Astrocyte of the spinal cord (primary cell): ENCODE data around the gene TTC28.
"Not testable (repeated sequence)": the region's sequence is repeated elsewhere in the genome, so short reads cannot be mapped to it uniquely, and the experiment has no call there.

ENCODE experiments used
- DNase-seq: peaks from one replicate; pipeline ENCODE4 v3.0.0; 2011; ENCODE audit warnings: low read depth, low spot score
- H3K4me3 ChIP-seq: 2 replicates; pipeline ENCODE4 v1.5.1; 2011; ENCODE audit warnings: low read depth, mild to moderate bottlenecking, low read length, moderate library complexity
- CTCF ChIP-seq: IDR thresholded peaks from 2 replicates; pipeline ENCODE4 v1.5.1; 2012; ENCODE audit warnings: low read depth, mild to moderate bottlenecking, low read length, inconsistent platforms
- in situ Hi-C: cut with HindIII; loops from 2 replicates; pipeline ENCODE4 v1.10.0; 2017; ENCODE audit warnings: low sequenced_read_pairs

Gene TTC28

GRCh38 chr22:28497188-28497587 lies 182.5 kb downstream of the TTC28 start:
- no peak overlapping the region for H3K4me3 ChIP-seq
- TF ChIP-seq CTCF = no peak
- in situ Hi-C loops = no loop called here
- DNase-seq = no peak

GRCh38 chr22:28491289-28491688 lies 188.4 kb downstream of the TTC28 start:
- DNase-seq, in situ Hi-C loops, H3K4me3 ChIP-seq: not testable (repeated sequence)

GRCh38 chr22:28488825-28489224 lies 190.8 kb downstream of the TTC28 start:
- TF ChIP-seq CTCF = no peak
- in situ Hi-C loops = no loop called here
- no peak overlapping the region for H3K4me3 ChIP-seq
- no peak for DNase-seq

- no peak for DNase-seq
- in situ Hi-C loops = no loop called here
- no peak for TF ChIP-seq CTCF
- H3K4me3 ChIP-seq = no peak overlapping the region
These were observed 195.0 kb downstream of the TTC28 start for GRCh38 chr22:28484662-28485061.

- in situ Hi-C loops = no loop called here
These were observed 197.9 kb downstream of the TTC28 start for GRCh38 chr22:28481725-28482124.

GRCh38 chr22:28480000-28480715 lies 199.5 kb downstream of the TTC28 start:
- DNase-seq = no peak
- in situ Hi-C loops = no loop called here
- H3K4me3 ChIP-seq = no peak overlapping the region
- no peak for TF ChIP-seq CTCF

More at GRCh38 chr22:28481725-28482124, 197.9 kb downstream of the TTC28 start:
- no peak for TF ChIP-seq CTCF
- H3K4me3 ChIP-seq = no peak overlapping the region
- DNase-seq = no peak

- DNase-seq = no peak
- H3K4me3 ChIP-seq = no peak overlapping the region
- in situ Hi-C loops = no loop called here
- TF ChIP-seq CTCF = no peak
These were observed 201.1 kb downstream of the TTC28 start for GRCh38 chr22:28478564-28478963.
